Chondrocyte (in vitro differentiated cells): ENCODE results near the gene ADGRV1. TPM values are rescaled to one million over a fixed set of nuclear protein-coding genes. Genes with fewer than 3 reads are reported as not detected.
"Not testable (repeated sequence)": the region's sequence is repeated elsewhere in the genome, so short reads cannot be mapped to it uniquely, and the experiment has no call there.

Experiments used
- DNase-seq: peaks from one replicate; pipeline ENCODE4 v3.0.0; 2021; ENCODE audit warnings: mixed read lengths, low spot score
- H3K27ac Mint-ChIP-seq: one replicate; pipeline ENCODE4 v1.8.0; 2021; ENCODE audit warnings: mild to moderate bottlenecking, moderate library complexity, mixed read lengths; ENCODE audit not compliant: unreplicated experiment
- H3K27me3 Mint-ChIP-seq: 2 replicates; pipeline ENCODE4 v1.8.0; 2021; ENCODE audit warnings: low read depth, mixed read lengths
- H3K36me3 Mint-ChIP-seq: 2 replicates; pipeline ENCODE4 v1.8.0; 2021; ENCODE audit warnings: low read depth, mixed read lengths
- H3K4me1 Mint-ChIP-seq: 2 replicates; pipeline ENCODE4 v1.8.0; 2021; ENCODE audit warnings: low read depth, mild to moderate bottlenecking, mixed read lengths
- H3K4me3 Mint-ChIP-seq: one replicate; pipeline ENCODE4 v1.8.0; 2021; ENCODE audit warnings: mild to moderate bottlenecking, moderate library complexity, mixed read lengths; ENCODE audit not compliant: unreplicated experiment
- H3K9me3 Mint-ChIP-seq: 2 replicates; pipeline ENCODE4 v1.8.0; 2021; ENCODE audit warnings: low read depth, mixed read lengths
- CTCF ChIP-seq: fragments of 200-600 bp; sonication (generic); IDR thresholded peaks from 2 replicates; pipeline ENCODE4 v1.5.0; 2021; ENCODE audit warnings: antibody characterized with exemption, mild to moderate bottlenecking, moderate library complexity
- total RNA-seq: library from RNA; stranded (reverse); gene quantifications from 3 replicates; pipeline ENCODE4 v1.2.1, GENCODE V29; 2021

The ADGRV1 gene
- total RNA-seq, 1 donor from 2014 or later = 1.5 TPM

GRCh38 chr5:90967443-90967842 is 408.8 kb downstream of the ADGRV1 start:
- Mint-ChIP-seq H3K4me3 (no peak overlapping the region), H3K36me3 (peaks cover 5% of the 10 kb centered on the region), H3K27me3 (peaks cover 3% of the 10 kb centered on the region), H3K9me3 (peaks cover 17% of the 10 kb centered on the region), H3K4me1 (peaks cover 3% of the 10 kb centered on the region), H3K27ac (no peak overlapping the region)
- TF ChIP-seq CTCF = no peak
- DNase-seq = no peak

GRCh38 chr5:90967851-90968250 is 409.3 kb downstream of the ADGRV1 start:
- Mint-ChIP-seq H3K4me3 (no peak overlapping the region), H3K27me3 (peaks cover 5% of the 10 kb centered on the region), H3K9me3 (peaks cover 21% of the 10 kb centered on the region), H3K4me1 (no peaks in the 10 kb centered on the region), H3K36me3 (peaks cover 5% of the 10 kb centered on the region), H3K27ac (no peak overlapping the region)
- DNase-seq = no peak
- TF ChIP-seq CTCF = no peak

GRCh38 chr5:90968319-90968718 is 409.7 kb downstream of the ADGRV1 start:
- no peak for TF ChIP-seq CTCF
- Mint-ChIP-seq H3K36me3 (peaks cover 5% of the 10 kb centered on the region), H3K4me1 (no peaks in the 10 kb centered on the region), H3K4me3 (no peak overlapping the region), H3K9me3 (peaks cover 22% of the 10 kb centered on the region), H3K27ac (no peak overlapping the region), H3K27me3 (peaks cover 5% of the 10 kb centered on the region)
- DNase-seq = no peak

GRCh38 chr5:90969945-90970344 is 411.3 kb downstream of the ADGRV1 start:
- H3K27ac Mint-ChIP-seq, DNase-seq, H3K4me3 Mint-ChIP-seq, H3K4me1 Mint-ChIP-seq, H3K36me3 Mint-ChIP-seq, H3K27me3 Mint-ChIP-seq: not testable (repeated sequence)
- peaks cover 33% of the 10 kb centered on the region for H3K9me3 Mint-ChIP-seq

- Mint-ChIP-seq H3K9me3 (no peaks in the 10 kb centered on the region), H3K36me3 (no peaks in the 10 kb centered on the region), H3K27me3 (no peaks in the 10 kb centered on the region), H3K4me3 (no peak overlapping the region), H3K4me1 (peaks cover 10% of the 10 kb centered on the region), H3K27ac (no peak overlapping the region)
- TF ChIP-seq CTCF = no peak
- no peak for DNase-seq
Measured at GRCh38 chr5:90981177-90981576, 422.6 kb downstream of the ADGRV1 start.

GRCh38 chr5:90981821-90982220 is 423.2 kb downstream of the ADGRV1 start:
- TF ChIP-seq CTCF = no peak
- peaks cover 10% of the 10 kb centered on the region for H3K4me1 Mint-ChIP-seq
- no peaks in the 10 kb centered on the region for H3K36me3 Mint-ChIP-seq
- no peaks in the 10 kb centered on the region for H3K27me3 Mint-ChIP-seq
- H3K27ac Mint-ChIP-seq = no peak overlapping the region
- H3K4me3 Mint-ChIP-seq = no peak overlapping the region
- no peak for DNase-seq
- no peaks in the 10 kb centered on the region for H3K9me3 Mint-ChIP-seq
